GM12878 (cell line): ENCODE data around the gene ACCS. TPM values are rescaled to one million over a fixed set of nuclear protein-coding genes. Genes with fewer than 3 reads are reported as not detected.

Source experiments
- ATAC-seq: fragments of 200-7000 bp; cut with Tn5 transposase; 3 replicates; pipeline ENCODE4 v1.9.1; 2020; ENCODE audit warnings: mild to moderate bottlenecking, moderate library complexity
- BruUV-seq: library from RNA; stranded (reverse); fragments of 400-500 nt; replicated peaks from 2 replicates; lab custom pipeline; 2021; lab: Mats Ljungman, UMichigan
- CTCF ChIA-PET: fragments of 300-600 bp; sonication (Branson Sonifier 250); formaldehyde crosslinking; extraction: SDS; loops from one replicate; lab custom pipeline; 2021; ENCODE audit warnings: inconsistent platforms; lab: Yijun Ruan, JAX
- POLR2A ChIA-PET: fragments of 350-600 bp; formaldehyde crosslinking; extraction: SDS; loops from one replicate; lab custom pipeline; 2021; ENCODE audit warnings: inconsistent platforms; lab: Charles Lee
- RAD21 ChIA-PET: fragments of 300-600 bp; sonication (Branson Sonifier 250); formaldehyde crosslinking; loops from one replicate; lab custom pipeline; 2023; ENCODE audit warnings: antibody characterized with exemption; ENCODE audit not compliant: unreplicated experiment; lab: Charles Lee
- SMC1A ChIA-PET: fragments of 300-600 bp; sonication (Branson Sonifier 250); formaldehyde crosslinking; loops from one replicate; lab custom pipeline; 2023; ENCODE audit not compliant: unreplicated experiment, uncharacterized antibody; lab: Charles Lee
- DNase-seq: peaks from one replicate; pipeline ENCODE4 v3.0.0-alpha.2; 2011; ENCODE audit warnings: low read depth, low spot score
- FAIRE-seq: peaks from 3 replicates; lab custom pipeline; 2011; peaks lifted over from hg19 to GRCh38; lab: Jason Lieb, UNC
- H2AFZ ChIP-seq: 2 replicates; pipeline ENCODE4 v1.6.0; 2011; ENCODE audit warnings: low read depth, low read length, control low read depth; ENCODE audit not compliant: control insufficient read depth
- H3K27ac ChIP-seq: 2 replicates; pipeline ENCODE4 v1.5.1; 2011; ENCODE audit warnings: control low read depth; ENCODE audit not compliant: control insufficient read depth, insufficient read depth
- H3K27me3 ChIP-seq, 2 experiments: replicated peaks in 1 of 2; 2 replicates each; pipeline versions ENCODE4 v1.6.0 to v1.6.1; 2011; ENCODE audit warnings: low read length in 1 of 2; ENCODE audit not compliant: control insufficient read depth in 2 of 2, insufficient read depth in 2 of 2
- H3K36me3 ChIP-seq, 2 experiments: 2 replicates each; pipeline ENCODE4 v1.5.1; 2011; ENCODE audit warnings: low read length in 1 of 2; ENCODE audit not compliant: control insufficient read depth in 2 of 2, insufficient read depth in 2 of 2
- H3K4me1 ChIP-seq: 2 replicates; pipeline ENCODE4 v1.6.1; 2011; ENCODE audit warnings: mild to moderate bottlenecking, low read length, moderate library complexity, mixed read lengths; ENCODE audit not compliant: control insufficient read depth, insufficient read depth
- H3K4me2 ChIP-seq: 2 replicates; pipeline ENCODE4 v1.6.0; 2011; ENCODE audit warnings: control low read depth; ENCODE audit not compliant: control insufficient read depth, insufficient read depth
- H3K4me3 ChIP-seq: fragments of 200-600 bp; sonication (generic); 2 replicates; pipeline ENCODE4 v1.5.1; 2016
- H3K79me2 ChIP-seq: 2 replicates; pipeline ENCODE4 v1.6.0; 2011; ENCODE audit warnings: low read length; ENCODE audit not compliant: control insufficient read depth, insufficient read depth
- H3K9ac ChIP-seq: 2 replicates; pipeline ENCODE4 v1.8.0; 2011; ENCODE audit warnings: low read length, control low read depth, mixed read lengths; ENCODE audit not compliant: control insufficient read depth, insufficient read depth
- H3K9me3 ChIP-seq: replicated peaks from 3 replicates; pipeline ENCODE4 v1.5.1; 2011; ENCODE audit warnings: mild to moderate bottlenecking, low read length; ENCODE audit not compliant: control insufficient read depth, insufficient read depth
- H4K20me1 ChIP-seq: 2 replicates; pipeline ENCODE4 v1.6.0; 2011; ENCODE audit not compliant: control insufficient read depth, insufficient read depth
- BCL3 ChIP-seq: IDR thresholded peaks from 2 replicates; pipeline ENCODE4 v1.6.1; 2011; ENCODE audit warnings: borderline replicate concordance, low read depth, mild to moderate bottlenecking, moderate library complexity, low read length; ENCODE audit not compliant: insufficient read depth, poor library complexity, severe bottlenecking
- CBFB ChIP-seq: IDR thresholded peaks from 2 replicates; pipeline ENCODE4 v1.6.1; 2016; ENCODE audit warnings: antibody characterized with exemption, low read depth
- E2F4 ChIP-seq: IDR thresholded peaks from 2 replicates; pipeline ENCODE4 v1.6.1; 2012; ENCODE audit warnings: low read depth, low read length, improper control_type of control experiment
- HCFC1 ChIP-seq: fragments of 150-350 bp; IDR thresholded peaks from 2 replicates; pipeline ENCODE4 v1.6.1; 2014; ENCODE audit warnings: low read length
- LARP7 ChIP-seq: fragments of 450-650 bp; IDR thresholded peaks from 2 replicates; pipeline ENCODE4 v1.6.1; 2017; ENCODE audit warnings: mild to moderate bottlenecking
- NFYB ChIP-seq: IDR thresholded peaks from 2 replicates; pipeline ENCODE4 v1.6.1; 2011; ENCODE audit warnings: low read depth, mild to moderate bottlenecking, low read length, improper control_type of control experiment, moderate library complexity; ENCODE audit not compliant: insufficient read depth
- NR2C1 ChIP-seq: fragments of 450-650 bp; IDR thresholded peaks from 2 replicates; pipeline ENCODE4 v1.6.1; 2017; ENCODE audit warnings: antibody characterized with exemption, mild to moderate bottlenecking, moderate library complexity
- NR2F1 ChIP-seq: fragments of 450-650 bp; conservative IDR thresholded peaks from 2 replicates; pipeline ENCODE4 v1.6.1; 2017; ENCODE audit warnings: mild to moderate bottlenecking
- RAD51 ChIP-seq: fragments of 450-650 bp; IDR thresholded peaks from 2 replicates; pipeline ENCODE4 v1.6.1; 2016; ENCODE audit warnings: moderate library complexity, mild to moderate bottlenecking, inconsistent platforms
- RBBP5 ChIP-seq: fragments of 200-600 bp; sonication (generic); conservative IDR thresholded peaks from 2 replicates; pipeline ENCODE4 v1.6.1; 2016
- RELB ChIP-seq: fragments of 450-650 bp; IDR thresholded peaks from 2 replicates; pipeline ENCODE4 v1.6.1; 2017; ENCODE audit warnings: low read depth, mild to moderate bottlenecking, moderate library complexity
- SMAD1 ChIP-seq: fragments of 450-650 bp; IDR thresholded peaks from 2 replicates; pipeline ENCODE4 v1.6.1; 2018; ENCODE audit warnings: mild to moderate bottlenecking, low read depth; ENCODE audit not compliant: partially characterized antibody
- TCF3 ChIP-seq: IDR thresholded peaks from 2 replicates; pipeline ENCODE4 v1.6.1; 2012; ENCODE audit warnings: low read depth, mild to moderate bottlenecking, low read length, borderline replicate concordance; ENCODE audit not compliant: insufficient read depth
- USF2 ChIP-seq: IDR thresholded peaks from 2 replicates; pipeline ENCODE4 v1.6.1; 2011; ENCODE audit warnings: low read depth, low read length, improper control_type of control experiment, borderline replicate concordance
- ZZZ3 ChIP-seq: IDR thresholded peaks from 2 replicates; pipeline ENCODE4 v1.6.1; 2011; ENCODE audit warnings: low read depth; ENCODE audit not compliant: control insufficient read depth, insufficient read length
- WGBS: methylation state at CpG from one replicate; pipeline ENCODE4 v1.1.6; 2016; ENCODE audit warnings: low lambda C conversion rate; ENCODE audit not compliant: insufficient replicate concordance, insufficient coverage; ENCODE audit errors: missing lambda C conversion rate; 5-methylcytosine and 5-hydroxymethylcytosine counted together
- in situ Hi-C: fragments of 300-500 bp; cut with MboI; formaldehyde crosslinking; loops from 9 replicates; pipeline ENCODE4 v1.14.3; 2018; ENCODE audit warnings: mixed read lengths
- intact Hi-C: fragments of 100-400 bp; cut with micrococcal nuclease; formaldehyde crosslinking; loops from one replicate; pipeline ENCODE4 v1.14.2; 2022; ENCODE audit not compliant: unreplicated experiment
- polyA plus RNA-seq, 11 experiments: library from polyadenylated mRNA; depleted of rRNA in 4 of 11; unstranded in 6 of 11; stranded (reverse) in 5 of 11; fragments of >200 nt; fragmentation: Nextera tagmentation in 4 of 11; fragmentation: Illumina TruSeq in 1 of 11; extraction: Ambion mirVana in 4 of 11; extraction: Trizol in 1 of 11; gene quantifications; 1 replicate in 1 of 11; 2 replicates in 10 of 11; pipeline versions ENCODE4 v1.2.1 to v1.2.3, GENCODE V29; 2011 to 2016; ENCODE audit warnings: inconsistent platforms in 2 of 11, missing spikeins in 2 of 11, low read depth in 1 of 11
- total RNA-seq, 4 experiments: library from RNA; depleted of rRNA in 3 of 4; stranded (reverse); fragments of >200 nt in 3 of 4; fragmentation: Illumina TruSeq in 1 of 4; extraction: Trizol in 1 of 4; gene quantifications; 2 replicates each; pipeline versions ENCODE4 v1.2.1 to v1.2.3, GENCODE V29; 2013 to 2021

The ACCS gene
- total and polyA plus RNA-seq, 10 of the 15 experiments (the other 5 are each of a cell fraction or from before 2014, with no cell fraction given) = 4.8 to 35.9 (median 17.0) TPM

- no peak for DNase-seq
- POLR2A ChIA-PET = no interaction called here
- intact Hi-C loops (no loop called here), in situ Hi-C loops (no loop called here)
- H3K79me2 ChIP-seq = no peaks in the 10 kb centered on the region
- no peak overlapping the region for H3K4me2 ChIP-seq
- SMC1A ChIA-PET = no interaction called here
- no peak overlapping the region for H2AFZ ChIP-seq
- H3K4me3 ChIP-seq = no peak overlapping the region
- FAIRE-seq = no peak
- H3K27ac ChIP-seq = no peak overlapping the region
- no peaks in the 10 kb centered on the region for H3K4me1 ChIP-seq
- no peaks in the 10 kb centered on the region for H3K36me3 ChIP-seq
- WGBS = 43% methylated on average over 1 of the region's 1 CpG
- H3K9me3 ChIP-seq = peaks cover 2% of the 10 kb centered on the region; the same call in 2 of the 3 replicates
- CTCF ChIA-PET = no interaction called here
- no peaks in the 10 kb centered on the region for H4K20me1 ChIP-seq
- no TSS peak for BruUV-seq
- RAD21 ChIA-PET = no interaction called here
- no peak for TF ChIP-seq LARP7
- no peak for TF ChIP-seq HCFC1
- no peak for TF ChIP-seq TCF3
- no peak for TF ChIP-seq NR2C1
- no peak for TF ChIP-seq ZZZ3
- no peak for TF ChIP-seq CBFB
- no peak for TF ChIP-seq USF2
- no peak for TF ChIP-seq RELB
- no peak for TF ChIP-seq SMAD1
- no peak for TF ChIP-seq E2F4
- no peak for TF ChIP-seq RBBP5
- no peak for TF ChIP-seq BCL3
- TF ChIP-seq NFYB = no peak
- no peak for TF ChIP-seq RAD51
- no peak for TF ChIP-seq NR2F1
- H3K9ac ChIP-seq = no peak overlapping the region
- ATAC-seq = no peak
- H3K27me3 ChIP-seq = peaks cover 0 to 3% of the 10 kb centered on the region in 2 experiments; a peak in 1 of 4 replicates
These were observed 36.6 kb upstream of the ACCS start for GRCh38 chr11:44029507-44029845.
